Femur (tissue), 1 donor: ENCODE measurements around the gene LPAR3.

Experiments used
- DNase-seq: peaks from one replicate; pipeline ENCODE4 v3.0.0-alpha.2; 2017

Gene LPAR3

DNA sequence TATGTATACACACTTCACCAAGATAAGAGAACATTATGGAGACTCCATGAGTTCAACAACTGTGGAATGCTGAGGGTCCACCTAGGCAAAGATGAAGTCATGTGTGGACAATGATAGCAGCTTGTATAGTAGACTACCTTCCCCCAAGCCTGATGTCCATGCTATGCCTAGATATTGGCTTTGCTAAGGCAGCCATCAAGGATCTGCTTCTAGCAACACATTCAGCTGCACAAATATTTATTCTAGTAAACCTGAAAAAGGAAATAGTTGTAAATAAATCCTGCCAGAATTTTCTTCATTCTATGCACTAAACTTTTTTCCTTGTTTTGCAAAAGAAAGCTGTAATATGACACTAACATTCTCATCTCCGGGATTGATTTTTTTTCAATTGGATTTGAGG is 7.0 kb upstream of the LPAR3 start:
- no peak for DNase-seq

DNA sequence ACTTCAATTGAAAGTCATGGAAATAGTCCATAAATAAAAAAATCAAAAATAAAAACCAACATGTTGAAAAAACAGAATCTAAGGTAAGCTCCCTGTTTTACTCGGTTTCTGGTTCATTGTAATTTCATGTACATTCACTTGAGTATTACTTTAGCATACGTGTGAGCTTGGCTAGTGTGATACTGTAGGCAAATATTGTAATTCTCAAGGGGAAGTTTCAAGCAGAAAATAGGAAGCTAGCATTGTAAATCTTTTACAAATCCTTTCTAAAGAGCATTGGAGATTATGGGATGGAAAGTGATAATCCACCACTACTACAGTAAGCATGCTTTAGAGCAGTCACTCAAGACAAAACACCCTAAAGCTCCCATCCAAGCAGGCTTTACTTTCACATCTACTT is 3.3 kb upstream of the LPAR3 start:
- DNase-seq, result no peak

GRCh38 chr1:84890566-84890965 is 2.4 kb downstream of the LPAR3 start:
- no peak for DNase-seq

DNA sequence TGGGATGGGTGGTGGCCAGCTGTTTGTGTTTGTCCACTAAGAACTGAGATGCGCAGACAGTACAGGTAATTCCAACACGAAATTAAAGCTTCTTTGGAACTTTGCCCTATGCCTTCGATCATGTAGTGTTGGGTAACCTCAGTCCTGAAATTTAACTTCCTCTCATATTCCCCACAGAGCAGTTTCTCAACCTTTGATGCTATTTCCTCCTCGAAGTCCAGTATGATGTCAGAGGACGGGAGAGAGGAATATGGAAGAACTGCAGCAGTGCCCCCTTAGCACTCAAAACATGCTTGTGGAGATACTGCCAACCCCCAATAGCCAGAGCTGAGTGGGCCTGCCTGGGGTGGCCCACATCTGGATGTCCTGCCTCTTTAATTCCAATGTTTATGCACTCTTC is 3.6 kb downstream of the LPAR3 start:
- DNase-seq, result no peak

DNA sequence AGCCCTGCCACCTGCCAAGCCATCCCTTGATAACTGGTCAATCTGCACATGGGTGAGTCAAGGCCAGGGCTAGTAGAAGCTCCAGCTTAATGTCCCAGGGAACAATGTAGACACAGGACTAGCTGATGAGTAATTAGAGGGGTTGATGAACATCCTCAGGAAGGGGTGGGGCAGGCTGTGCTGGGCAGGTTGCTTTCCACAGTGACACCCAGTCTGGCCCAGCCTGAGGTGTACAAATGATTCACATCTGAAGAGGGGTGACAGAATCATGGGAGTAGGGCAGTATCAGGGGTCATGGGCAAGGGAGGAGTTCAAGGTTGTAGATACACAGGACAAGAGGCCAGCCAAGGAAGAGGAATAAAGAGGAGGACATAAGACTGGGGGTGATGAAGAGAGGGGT is 4.3 kb downstream of the LPAR3 start:
- no peak for DNase-seq

- DNase-seq, result no peak
Observed at GRCh38 chr1:84887261-84887934, 5.6 kb downstream of the LPAR3 start.

DNA sequence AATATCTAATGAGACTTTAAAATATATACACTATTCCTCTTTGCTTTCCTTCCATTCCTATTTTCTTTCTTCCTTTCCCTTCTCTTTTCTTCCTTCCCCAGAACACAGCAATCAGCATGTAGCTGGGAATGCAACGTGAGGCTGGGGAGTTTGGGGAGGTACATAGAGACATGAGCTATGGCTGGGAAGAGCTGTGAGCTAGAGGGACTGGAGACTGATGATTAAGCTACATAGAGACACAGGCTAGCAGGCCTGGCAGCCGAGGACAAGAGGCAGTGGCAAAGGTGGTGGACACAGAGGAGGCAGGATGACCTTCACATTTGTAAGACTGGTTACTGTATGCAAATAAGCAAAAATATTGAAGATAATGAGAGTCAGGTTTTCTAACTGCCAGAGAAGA is 7.5 kb downstream of the LPAR3 start:
- no peak for DNase-seq

GRCh38 chr1:84884671-84885389 is 8.2 kb downstream of the LPAR3 start:
- no peak for DNase-seq

DNA sequence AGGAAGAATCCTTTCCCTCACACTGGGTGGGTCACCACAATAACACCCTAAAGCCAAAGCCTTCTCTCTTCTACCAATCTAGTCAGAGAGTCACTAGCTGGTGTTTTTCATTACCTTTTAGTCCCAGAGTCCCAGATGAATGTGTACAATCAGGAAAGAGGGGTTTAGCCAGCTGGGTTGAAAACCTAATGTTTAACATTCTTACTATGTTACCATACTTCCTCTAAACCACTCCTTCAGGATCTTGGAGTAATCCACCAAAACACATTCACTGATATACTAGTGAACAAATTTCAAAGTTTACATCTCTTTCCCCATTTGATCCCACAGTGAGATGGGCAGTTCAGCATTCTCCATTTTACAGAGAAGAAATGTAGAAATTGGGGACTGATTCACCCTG is 9.7 kb downstream of the LPAR3 start:
- no peak for DNase-seq

DNA sequence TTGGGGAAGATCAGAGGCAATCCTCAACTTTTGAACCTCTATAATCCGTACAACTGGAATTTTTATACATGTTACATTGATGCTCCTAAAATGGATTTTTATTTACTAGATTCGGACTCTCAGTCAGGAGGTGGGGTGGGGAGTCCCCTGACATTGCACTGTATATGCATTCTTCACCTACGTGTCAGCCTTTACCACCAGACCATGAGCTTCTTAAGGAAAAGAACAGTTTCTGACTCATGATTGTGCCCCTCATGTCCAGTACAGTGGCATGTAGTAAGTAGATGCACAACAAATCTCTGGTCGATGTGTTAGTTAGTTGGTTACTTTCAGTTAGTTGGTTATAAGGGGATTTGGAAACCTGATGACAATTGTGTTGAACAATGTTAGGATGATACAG is 15.4 kb downstream of the LPAR3 start:
- no peak for DNase-seq

GRCh38 chr1:84876353-84876752 is 16.7 kb downstream of the LPAR3 start:
- no peak for DNase-seq

GRCh38 chr1:84873366-84873765 is 19.6 kb downstream of the LPAR3 start:
- no peak for DNase-seq

DNA sequence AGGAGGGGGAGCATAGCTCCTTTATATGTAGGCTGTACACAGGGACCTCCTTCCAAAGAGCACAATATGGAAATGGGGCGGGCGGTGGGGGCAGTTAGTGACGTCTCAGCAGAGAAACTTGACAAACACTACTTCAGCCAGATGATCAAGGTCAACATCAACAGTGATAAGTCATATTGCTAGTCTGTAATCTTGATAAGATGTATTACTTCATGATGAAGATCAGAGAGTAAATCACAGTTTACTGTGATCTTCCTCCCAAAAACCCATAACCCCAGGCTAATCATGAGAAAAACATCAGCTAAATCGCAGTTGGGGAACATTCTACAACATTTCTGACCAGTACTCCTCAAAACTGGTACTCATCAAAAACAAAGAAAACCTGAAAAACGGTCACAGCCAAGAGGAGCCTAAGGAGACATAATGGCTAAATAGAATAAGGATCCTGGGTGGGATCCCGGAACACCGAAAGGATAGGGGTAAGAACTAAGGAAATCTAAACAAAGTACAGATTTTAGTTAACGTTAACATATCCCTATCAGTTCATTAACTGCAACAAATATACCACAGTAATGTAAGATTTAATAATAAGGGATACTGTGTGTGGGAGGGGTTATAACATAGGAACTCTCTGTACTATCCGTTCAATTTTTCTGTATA is 20.2 kb downstream of the LPAR3 start:
- DNase-seq, result no peak

DNA sequence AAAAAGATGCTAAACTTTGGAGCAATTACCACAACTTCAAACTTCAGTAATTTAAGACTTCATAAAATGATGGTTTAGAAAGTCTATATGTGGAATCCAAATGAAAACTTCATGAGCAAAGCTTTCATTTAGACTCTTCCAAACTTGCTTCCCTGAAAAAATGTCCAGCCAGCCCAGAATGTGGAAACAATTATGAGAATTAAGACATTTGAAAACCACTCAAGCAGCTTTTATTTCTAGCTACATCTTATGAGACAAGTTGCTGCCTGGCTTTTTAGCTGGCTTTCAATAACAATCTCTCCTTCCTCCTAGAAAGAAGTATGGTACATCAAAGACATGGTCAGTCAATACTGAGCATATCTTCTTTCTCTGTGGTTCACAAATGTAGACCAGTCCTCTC is 21.8 kb downstream of the LPAR3 start:
- DNase-seq, result no peak

GRCh38 chr1:84870591-84870990 is 22.4 kb downstream of the LPAR3 start:
- no peak for DNase-seq

DNA sequence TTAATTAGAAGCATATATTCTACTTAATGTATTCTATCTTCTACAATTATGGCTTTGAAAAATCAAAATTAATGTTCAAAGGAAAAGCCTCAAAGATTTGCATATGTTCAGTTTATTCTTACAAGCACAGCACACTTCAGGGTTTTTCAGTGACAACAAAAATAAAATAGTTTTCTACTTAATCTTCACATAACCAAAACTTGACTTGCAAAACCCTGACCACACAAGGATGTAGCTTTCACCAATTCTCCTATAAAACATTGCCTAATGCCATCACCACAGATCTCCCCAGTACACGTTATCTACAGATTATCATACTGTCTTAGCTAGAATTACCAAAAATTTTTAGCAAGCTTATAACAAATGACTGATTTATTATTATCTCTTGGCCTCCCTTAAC is 23.3 kb downstream of the LPAR3 start:
- DNase-seq, result no peak

DNA sequence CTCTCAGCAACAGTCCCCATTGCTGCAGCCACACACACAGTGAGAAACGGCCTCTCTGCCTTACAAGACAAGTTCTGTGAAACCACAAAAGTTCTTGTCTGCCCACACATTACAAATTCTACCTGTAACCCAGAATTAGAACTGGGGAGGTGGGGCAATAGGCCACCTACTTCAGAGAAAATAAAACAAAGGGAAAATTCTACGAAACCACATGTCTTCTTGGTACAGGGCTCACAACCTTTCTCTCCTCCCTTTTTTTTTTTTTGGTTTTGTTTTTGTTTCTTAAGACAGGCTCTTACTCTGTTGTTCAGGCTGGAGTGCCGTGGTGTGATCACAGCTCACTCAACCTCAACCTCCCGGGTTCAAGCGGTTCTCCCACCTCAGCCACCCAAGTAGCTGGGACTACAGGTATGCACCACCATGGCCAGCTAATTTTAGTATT is 30.2 kb downstream of the LPAR3 start:
- DNase-seq, result no peak

- no peak for DNase-seq
Observed at GRCh38 chr1:84861988-84862644, 30.9 kb downstream of the LPAR3 start.

GRCh38 chr1:84861516-84861915 is 31.5 kb downstream of the LPAR3 start:
- no peak for DNase-seq

- no peak for DNase-seq
Observed at GRCh38 chr1:84859866-84860265, 33.1 kb downstream of the LPAR3 start.

GRCh38 chr1:84857906-84858305 is 35.1 kb downstream of the LPAR3 start:
- no peak for DNase-seq

GRCh38 chr1:84856726-84857270 is 36.2 kb downstream of the LPAR3 start:
- no peak for DNase-seq
